Stimulated activated CD8-positive, alpha-beta memory T cell treated with anti-CD3 and anti-CD28 coated beads, Interleukin-15, amount 100 ng/mL, for 48 hours (primary cell): ENCODE measurements around the gene RALY.

ENCODE experiments used
- DNase-seq, 2 donors: peaks; one replicate each; pipeline ENCODE4 v3.0.0-alpha.2; 2020; ENCODE audit warnings: low read depth in 2 of 2

RALY gene

DNA sequence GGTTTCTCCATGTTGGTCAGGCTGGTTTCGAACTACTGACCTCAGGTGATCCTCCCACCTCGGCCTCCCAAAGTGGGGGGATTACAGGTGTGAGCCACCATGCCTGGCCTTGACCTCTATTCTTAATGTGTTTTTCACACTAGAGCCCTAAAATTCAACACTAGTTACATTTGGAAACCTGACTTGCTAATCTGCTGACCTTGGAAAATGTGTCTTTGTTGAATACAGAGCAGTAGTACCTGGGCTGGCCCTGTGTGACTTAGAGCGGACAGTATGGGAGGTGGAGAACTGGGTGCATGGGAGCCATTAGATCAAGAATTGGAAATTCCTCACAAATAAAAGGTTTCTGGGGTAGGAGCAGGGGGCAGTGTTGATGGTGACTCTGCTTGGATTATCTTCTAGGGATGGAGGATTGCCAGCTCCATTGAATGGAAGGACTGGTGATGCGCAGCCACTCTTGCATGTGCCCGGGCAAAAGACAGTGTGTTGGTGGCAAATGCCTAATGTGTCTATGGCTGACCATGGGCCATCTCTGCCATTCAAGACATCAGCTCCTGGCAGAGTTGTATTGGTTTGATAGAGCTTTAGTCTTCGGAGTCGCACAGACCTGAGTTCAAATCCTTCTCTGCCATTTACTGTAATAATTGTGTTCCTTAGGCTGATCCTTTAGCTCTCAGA is 53.4 kb downstream of the RALY start:
- no peak for DNase-seq

DNA sequence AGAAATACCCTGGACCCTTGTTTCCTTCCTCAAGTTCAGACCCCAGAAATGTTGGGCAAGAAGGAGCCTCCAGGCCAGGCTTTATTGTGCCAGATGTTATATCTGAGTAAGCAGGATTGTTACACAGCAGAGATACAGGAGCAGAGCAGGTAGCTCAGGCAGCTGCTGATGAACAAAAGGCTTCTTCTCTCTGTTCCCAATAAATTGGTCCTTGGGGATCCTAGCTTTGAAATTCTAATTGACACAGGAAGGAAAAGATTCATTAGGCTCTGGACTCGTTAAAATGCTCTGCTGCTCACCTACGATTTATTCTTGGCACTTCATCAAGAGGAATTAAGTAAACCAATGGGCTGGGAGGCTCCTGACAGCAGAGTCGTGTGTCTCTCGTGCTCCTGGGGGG is 54.2 kb downstream of the RALY start:
- no peak for DNase-seq

DNA sequence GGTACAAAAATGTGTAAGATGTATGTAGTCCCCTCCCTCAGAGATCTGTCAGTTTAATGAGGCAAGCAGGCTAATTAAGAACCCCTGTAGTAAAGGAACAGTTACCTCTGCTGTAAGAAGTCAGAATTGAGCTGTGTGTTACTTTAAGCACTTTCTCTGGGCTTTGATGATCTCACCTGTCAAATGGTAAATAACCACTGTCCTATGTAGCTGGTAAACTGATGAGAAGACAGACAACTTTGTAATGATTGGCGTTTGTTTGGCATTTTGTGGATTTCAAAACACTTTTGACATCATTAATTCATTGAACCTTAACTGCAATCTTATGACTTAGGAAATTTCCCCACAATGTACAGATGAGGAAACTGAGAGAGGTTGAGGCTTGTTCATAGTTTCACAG is 55.7 kb downstream of the RALY start:
- DNase-seq = no peak

DNA sequence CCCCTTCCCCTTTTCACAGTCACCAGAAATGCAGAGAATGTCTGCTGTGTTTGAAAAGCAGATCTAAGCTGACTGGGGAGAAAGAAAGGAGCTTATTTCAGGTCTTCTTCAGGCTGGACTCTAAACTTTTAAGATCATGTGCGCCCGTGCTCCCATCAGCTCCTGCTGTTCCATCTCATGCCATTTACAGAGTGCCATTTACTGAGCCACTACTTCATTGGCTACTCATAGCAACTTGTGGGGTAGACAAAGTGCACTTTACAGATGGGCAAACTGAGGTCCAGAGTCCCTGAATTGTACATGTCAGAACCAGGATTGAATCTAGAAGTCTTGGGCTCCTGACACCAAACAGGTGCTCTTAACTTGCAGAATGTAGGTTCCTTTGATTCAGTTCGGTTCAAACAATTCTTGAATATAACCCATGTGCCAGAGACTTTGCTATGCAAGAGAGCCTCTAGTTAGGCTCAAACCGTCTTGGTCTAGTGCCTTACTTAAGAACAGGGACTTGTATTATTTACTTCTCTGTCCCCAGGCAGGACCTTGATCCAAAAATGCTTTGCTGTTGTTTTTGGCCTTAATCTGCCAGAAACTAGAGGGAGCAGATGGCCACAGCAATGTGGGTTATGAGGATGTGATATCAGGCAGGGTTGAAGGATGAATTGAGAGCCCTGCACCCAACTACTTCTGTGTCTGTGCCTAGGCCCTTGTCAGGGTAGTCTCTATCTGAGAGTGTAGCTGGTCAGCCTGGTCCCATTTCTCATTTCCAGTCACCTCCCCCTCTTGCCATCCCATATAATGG is 56.4 kb downstream of the RALY start:
- DNase-seq = no peak

DNA sequence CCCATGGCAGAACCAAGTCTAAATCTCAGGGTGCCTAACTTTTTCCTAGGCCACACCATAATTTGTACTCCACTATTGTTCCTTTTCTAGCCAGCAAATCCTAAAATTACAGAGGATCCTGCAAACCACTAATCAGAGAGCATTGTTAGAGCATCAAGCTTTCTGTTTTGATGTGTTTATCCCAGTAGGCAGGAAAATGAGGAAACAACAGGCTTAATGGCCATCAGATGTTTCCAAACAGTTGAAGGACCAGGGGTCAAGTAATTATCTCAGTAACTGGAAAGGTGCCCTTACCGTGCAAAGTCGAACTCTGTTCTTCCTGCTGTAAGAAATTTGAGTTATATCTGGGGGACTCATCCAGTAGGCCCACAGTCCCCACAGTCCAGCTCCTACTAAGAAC is 58.7 kb downstream of the RALY start:
- DNase-seq = no peak

DNA sequence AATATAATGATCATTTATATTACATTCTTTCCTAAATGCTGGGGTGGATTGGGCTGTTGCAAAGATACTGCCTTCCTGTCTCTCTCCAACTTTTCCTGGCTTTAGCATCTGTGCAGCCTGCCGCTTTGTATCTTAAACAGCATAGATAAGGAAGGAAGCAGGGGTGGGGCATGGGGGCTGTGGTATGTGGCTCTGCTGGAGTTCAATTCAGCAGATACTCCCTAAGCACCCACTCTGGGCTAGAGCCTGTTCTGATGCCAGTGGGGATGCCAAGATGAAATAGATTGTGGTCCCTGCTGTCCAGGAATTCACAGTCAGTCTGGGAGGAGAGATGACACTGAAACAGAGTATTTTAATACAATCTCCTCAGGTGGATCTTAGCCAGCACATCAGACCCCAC is 61.6 kb downstream of the RALY start:
- no peak for DNase-seq

DNA sequence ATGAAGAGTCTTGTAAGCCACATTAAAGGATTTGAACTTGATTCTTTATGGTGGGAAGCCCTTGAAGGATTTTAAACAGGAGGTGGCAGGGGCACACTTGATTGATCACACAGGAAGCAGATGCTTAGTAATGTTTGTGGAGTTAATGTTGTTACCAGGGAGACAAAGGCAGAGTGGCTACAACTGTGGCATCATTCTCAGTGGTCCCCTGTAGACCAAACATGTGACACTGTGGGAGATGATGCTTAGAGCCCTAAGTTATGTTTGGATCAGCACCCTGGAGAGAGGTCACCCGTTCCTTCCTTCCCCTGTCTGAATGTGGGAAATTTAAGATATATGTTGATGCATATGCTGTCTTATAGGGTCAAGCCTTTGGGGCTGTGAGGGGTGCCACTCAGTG is 65.1 kb downstream of the RALY start:
- DNase-seq = no peak

DNA sequence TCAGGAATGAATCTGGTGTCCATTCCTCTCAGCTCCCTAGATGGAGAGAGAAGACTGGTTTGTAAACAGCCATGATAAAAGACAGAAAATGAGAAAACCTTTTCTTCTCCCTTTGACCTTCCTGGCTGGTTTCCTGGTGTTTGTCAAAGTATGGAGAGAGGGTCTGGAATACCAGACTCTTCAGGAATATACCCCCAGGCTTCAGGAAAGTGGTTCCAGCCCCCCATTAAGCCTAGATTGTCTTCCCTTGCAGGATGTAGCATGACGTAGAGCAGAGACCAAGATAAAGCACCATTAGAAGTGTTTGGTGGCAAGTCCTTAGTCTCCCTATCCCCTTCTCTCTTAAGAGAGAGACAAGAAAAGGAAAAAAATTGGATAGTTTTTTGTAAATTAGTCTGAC is 67.3 kb downstream of the RALY start:
- DNase-seq = no peak

DNA sequence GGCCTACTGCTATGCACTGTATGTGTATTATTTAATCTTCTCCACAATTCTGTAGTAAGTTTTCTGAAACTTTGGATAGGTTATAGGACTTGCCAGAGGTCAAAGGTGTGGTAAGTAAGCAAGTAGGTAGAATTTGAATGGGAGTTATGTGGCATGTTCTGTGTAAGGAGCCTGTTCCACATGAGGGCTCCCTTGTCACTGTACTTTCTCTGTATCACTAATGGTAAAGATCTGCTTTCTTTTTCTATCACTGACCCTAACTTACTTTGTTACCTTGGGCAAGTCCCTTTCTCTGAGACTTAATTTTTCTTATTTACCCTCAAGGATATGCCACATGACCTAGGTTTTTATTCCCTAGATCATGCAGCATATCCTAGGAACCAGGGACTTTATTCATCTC is 68.0 kb downstream of the RALY start:
- no peak for DNase-seq

DNA sequence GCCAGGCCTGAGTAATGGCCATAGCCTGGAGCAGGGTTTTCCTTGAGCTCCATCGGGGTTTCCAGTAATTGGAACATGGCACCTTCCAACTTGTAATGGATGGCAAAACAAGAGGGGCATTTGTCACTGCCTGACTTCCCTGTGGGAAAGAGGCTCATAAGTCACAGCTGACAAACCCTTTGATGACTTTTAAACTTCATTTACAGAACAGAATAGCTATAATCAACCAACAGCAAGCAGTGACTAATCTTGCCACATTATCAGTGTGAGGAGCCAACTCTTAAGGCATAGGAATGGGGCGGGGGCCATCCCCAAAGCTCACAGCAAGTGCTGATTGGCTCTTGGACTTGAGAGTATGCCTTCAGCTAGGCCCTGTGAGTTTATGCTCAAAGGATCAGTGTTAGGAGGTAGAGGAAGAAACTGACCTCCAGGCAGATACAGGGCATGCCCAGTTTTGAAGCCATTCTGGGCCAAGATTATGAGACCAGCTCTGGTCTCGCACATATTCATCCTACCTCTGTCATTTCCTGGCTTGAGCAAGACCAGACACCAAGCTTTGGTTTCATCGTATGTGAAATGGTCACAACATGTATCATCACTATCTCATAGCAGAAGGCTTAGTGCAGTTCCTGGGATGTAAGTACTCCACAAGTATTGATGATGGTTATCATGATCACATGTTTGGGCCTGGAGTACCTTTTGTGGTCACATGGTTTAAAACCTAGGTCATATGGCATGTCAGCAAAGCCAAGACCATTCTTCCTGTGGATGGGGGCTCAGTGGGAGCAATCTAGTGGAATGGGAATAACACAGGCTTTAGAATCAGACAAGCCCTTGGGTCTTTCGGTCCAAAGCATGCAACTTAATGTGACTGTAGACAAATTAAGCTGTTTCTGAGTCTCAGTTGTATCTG is 69.1 kb downstream of the RALY start:
- DNase-seq = no peak

DNA sequence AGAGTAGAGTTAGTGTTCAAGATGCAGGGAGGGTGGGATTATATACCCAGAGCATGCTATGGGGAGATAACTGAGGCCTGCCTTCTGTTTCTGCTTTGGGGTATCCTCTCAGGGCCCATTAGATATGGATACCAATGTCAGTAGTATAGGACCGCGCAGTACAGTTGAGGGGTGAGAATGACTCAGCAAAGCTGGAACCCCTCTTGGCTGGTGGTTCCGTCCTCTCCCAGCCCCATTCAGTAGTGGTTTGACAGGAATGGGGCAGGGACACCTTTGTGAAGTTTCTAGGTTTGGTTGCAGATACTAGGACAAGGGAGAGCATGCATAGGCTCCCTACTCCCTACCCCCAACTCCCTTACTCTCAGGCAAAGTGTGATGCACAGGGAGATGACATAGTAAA is 70.6 kb downstream of the RALY start:
- no peak for DNase-seq

DNA sequence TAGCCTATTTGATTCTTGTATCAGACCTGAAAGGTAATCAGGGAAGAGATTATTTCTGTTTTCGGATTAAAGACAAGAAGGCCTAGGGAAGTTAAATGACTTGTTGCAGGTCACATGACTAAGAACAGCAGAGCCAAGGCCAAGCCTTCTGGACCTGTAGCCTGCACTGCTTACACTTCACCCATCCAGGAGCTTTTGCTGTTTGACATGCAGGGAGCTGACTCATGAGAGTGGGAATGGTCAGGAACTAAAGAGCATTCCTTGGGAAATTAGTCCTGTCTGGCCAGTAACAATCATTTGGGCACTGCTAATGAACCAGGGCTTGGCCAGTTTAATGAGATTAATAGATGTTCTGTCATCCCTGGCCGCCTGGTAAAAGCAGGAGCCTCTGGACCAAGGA is 71.5 kb downstream of the RALY start:
- DNase-seq = no peak

DNA sequence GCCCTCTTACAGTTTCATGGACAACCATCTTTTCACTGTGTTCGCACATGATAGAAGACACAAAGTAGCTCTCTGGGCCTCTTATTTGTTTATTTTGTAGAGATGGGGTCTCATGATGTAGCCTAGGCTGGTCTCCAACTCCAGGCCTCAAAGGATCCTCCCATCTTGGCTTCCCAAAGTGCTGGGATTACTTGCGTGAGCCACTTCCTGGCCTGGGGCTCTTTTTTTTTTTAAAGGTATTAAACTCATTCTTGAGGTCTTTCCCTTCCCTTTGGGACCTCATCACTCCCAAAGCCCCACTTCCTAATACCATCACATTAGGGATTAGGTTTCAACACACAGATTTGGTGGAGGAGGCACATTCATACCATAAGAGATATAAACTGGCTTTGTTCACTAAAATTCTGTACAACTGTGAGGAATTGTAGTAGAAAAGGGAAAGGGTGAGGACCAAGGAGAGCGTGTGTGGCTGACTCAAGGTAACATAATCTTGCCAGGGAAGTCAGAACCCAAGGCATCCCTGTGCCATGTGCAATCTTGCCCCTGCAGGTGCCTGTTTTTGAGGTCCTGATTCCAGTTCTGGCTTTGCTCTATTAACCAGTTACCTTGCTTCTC is 72.9 kb downstream of the RALY start:
- no peak for DNase-seq

DNA sequence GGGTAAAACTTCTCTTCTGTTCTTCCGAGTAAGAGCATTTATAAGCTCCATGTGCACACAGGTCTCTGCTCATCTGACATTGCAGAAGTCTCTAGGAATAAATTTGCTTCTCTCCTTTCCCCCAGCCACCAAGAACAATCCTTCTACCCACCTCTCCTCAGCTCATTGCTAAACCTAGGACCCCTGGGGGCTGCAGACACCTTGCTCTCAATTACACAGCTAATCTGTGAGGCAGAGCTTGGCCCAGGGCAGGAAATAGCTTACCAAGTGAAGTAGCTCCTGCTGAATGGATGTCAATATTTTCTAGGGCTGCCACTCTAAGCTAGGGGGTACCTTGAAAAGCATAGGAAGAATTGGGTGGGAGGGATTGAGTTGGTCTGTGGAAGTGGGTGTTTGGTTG is 74.3 kb downstream of the RALY start:
- no peak for DNase-seq

DNA sequence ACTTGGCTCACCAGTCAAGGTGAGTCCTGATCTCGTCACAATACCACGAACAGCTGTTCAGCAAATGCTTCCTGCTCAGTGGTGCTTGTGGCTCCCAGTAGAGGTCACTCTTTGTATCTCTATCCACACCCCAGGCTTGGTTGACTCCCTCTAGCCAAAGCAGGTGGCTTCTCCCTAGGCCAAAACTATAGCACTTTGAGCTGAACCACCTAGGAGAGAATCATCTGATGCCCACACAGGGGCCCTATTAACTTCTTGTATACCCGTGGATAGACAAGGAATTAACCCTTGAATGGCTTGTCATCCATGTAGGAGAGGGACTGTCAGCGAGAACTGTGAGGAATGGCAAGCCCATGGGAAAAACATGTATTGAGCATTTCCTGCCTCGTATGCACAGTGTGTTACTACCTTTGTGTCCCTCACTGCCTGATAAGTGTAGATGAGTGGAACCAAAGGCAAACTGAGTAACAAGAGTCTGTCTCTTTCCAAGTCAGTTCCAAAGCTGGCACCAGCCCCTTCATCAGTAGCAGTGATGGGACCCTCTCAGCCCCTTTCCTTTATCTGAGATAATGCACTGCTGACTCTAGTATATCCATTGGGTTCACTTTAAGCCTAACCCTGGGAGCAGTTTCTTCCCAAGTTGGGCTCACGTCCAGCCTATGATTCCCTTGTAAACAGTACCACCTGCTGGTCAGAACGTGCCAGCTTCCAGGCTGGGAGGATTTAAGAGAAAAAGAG is 75.8 kb downstream of the RALY start:
- peak in 1 of 2 donors; percentile 16 for DNase-seq

DNA sequence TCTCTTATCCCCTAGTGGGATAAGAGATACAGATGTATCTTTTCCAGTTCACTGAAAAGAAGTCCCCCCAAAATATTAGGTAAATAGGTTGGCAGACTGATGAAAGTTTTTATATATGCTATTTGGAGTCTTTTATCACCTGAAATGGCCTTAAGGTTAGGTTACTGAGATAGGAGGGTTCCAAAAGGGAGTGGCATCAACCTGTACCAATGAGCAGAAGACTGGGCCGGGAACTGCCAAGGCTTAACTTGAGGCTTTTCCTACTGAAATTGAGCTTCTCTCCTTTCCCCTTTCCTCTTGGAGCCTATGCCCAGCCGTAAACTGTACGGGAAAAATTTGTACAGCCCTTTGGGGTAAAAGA is 76.3 kb downstream of the RALY start:
- no peak for DNase-seq

DNA sequence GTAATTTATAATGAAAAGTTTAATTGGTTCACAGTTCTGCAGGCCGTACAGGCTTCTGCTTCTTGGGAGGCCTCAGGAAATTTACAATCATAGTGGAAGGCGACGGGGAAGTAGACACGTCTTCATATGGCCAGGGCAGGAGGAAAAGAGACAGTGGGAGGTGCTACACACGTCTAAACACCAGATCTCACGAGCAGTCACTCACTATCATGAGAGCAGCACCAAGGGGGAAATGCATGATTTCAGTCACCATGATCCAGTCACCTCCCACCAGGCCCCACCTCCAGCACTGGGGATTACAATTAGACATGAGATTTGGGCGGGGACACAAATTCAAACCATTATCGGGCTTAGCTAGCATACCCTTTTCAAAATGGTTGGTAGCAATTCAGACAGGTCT is 77.1 kb downstream of the RALY start:
- no peak for DNase-seq

DNA sequence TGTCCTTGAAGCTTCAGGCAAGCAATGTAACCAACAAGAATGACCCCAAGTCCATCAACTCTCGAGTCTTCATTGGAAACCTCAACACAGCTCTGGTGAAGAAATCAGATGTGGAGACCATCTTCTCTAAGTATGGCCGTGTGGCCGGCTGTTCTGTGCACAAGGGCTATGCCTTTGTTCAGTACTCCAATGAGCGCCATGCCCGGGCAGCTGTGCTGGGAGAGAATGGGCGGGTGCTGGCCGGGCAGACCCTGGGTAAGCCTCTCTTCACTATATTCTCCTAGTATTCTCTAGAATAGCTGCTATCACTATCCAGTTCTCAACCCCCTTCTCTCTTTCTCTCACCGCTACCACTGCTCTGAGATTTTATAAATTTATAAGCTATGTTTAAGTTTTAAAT is 78.4 kb downstream of the RALY start:
- DNase-seq = no peak

DNA sequence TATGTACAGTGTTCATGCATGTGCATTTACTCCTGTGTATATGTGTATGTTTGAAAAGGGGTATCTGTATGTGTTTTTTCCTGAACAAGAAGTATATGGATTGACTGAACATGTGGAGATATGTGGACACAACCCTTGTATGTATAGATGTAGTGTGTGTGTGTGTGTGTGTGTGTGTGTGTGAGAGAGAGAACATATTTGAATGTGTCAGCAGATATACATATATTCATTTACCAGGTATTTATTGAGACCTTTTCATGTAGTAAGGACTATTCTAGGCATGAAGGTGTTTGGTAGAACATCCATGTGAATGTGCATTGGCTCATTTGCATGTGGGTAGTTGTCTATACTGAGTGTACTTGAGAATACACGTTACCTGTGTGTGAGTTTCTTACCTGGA is 79.1 kb downstream of the RALY start:
- DNase-seq = no peak

DNA sequence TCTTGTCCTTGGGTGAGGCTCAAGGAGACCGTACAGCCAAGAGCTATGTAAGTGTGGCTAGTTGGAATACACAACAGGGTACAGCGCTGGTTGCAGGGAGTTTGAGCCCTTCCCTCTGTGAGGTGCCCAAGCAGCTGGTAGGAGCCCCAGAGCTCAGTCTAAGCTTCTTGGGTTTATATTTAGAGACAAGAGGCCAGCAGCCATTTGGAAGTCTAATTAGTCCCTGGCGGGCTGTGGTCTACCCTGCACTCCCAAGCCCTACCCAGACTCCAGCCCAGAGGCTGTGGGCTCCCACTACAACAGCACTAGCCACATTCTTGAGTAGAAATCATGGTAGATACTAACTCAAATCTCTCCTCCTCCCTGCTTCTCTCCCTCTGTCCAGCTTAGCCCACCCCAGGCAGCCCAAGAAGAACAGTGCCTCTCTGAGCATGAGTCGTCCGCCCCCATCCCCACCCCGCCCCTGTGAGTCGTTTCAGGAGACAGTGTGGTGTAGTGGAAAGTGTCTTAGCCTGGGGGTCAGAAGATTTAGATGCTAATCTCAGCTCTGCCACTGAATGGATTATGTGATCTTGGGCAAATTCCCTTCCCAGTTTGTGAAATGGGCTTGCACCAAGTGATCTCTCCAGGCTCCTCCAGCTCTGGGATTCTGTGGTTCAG is 80.5 kb downstream of the RALY start:
- peak; percentile 27 to 41 for DNase-seq

DNA sequence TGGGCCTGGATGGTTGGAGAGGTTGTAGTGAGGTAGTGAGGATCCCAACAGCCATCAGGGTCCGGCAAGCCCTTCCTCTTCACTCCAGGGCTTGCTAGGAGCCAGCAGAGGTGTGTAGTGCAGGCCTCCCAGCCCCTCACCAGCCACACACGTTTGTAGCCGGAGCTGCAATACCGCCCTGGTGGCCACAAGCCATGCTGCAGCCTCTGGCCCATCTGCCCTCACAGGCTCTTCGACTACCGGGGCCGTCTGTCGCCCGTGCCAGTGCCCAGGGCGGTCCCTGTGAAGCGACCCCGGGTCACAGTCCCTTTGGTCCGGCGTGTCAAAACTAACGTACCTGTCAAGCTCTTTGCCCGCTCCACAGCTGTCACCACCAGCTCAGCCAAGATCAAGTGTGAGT is 81.9 kb downstream of the RALY start:
- DNase-seq = no peak
